NOMO-1 (cell line): ENCODE results near the gene SORBS2.

ENCODE experiments used
- DNase-seq, 2 experiments: peaks; one replicate each; lab custom pipeline; 2025; ENCODE audit not compliant: unreplicated experiment in 2 of 2; lab: John Stamatoyannopoulos, UW

The SORBS2 gene

DNA sequence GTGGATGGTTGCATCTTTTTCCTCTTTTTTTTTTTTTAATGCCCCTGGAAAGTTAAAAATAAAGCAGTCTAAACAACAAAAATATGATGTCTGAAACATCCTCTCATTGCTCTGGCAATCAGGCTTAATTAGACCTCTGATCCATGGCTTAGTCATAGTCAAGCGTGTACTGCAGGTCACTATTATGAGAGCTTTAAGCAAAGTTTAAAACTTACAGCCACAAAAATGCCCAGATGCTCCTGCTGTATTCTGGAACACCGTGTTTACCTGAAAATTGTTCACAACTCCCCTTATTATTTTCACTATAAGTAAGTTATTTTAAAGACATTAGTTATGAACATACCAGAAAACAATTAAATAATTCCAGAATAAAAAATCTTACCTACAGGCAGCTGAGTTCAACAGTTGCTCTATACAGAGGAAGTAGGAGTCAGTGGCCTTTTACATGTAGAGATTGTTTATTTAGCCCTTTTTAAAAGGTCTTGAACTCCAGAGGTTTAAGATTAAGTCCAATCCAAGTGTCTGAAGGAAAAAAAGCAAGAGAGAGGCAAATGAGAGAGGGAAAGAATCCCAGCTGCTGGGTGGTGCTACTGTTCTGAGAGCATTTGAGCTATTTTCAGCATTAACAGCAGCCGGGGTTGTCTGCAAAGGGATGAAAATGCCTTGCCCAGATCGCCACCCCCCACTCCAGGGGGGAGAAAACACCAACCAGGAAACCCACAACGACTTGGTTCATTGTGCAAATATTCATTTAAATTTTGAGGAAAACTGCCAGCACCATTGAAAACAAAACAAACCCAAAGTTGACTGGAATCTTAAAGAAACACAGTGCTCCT is 36.9 kb downstream of the SORBS2 start:
- no peak for DNase-seq

DNA sequence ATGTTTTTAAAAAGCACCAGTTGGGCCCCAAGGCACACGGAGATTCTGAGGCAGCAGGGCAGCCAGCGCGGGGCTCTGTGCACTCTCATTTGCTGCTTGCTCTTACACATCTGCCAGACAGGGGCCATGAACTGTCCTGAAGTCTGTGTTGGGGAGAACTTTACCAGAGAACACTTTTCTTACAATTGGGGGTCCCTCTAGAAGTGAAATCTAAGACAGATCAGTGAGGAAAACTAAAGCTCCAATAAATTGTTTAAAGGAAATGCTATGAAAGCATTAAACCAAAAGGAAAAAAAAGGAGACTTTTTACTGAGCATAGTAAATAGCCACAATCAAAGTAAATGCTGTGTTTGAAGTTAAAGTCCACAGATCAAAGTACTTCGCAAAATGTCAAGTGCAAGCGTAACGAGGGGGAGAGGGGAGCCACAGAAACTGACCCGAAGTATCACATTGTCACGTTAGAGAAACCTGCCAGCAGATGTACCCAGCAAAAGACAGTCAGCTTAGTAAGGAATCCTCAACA is 37.8 kb downstream of the SORBS2 start:
- DNase-seq, result no peak

DNA sequence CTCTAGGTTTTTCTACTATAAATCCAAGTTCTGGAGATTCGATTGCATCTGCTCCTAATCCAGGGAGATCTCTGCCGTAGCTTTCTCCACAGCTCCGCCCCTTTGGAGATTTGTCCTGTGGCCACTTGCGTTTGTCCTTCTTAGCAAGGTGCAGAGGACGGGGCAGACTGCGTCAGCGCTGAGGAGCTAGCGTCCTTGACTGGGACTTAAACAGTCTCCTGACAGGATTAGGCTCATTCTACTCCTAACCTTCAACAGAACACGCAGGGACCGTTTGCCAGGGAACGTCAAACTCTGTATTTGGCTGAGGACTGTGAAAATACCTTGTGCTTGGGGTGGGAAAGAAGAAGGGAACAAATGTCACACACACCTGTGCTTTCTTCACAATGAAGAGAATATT is 38.6 kb downstream of the SORBS2 start:
- no peak for DNase-seq

DNA sequence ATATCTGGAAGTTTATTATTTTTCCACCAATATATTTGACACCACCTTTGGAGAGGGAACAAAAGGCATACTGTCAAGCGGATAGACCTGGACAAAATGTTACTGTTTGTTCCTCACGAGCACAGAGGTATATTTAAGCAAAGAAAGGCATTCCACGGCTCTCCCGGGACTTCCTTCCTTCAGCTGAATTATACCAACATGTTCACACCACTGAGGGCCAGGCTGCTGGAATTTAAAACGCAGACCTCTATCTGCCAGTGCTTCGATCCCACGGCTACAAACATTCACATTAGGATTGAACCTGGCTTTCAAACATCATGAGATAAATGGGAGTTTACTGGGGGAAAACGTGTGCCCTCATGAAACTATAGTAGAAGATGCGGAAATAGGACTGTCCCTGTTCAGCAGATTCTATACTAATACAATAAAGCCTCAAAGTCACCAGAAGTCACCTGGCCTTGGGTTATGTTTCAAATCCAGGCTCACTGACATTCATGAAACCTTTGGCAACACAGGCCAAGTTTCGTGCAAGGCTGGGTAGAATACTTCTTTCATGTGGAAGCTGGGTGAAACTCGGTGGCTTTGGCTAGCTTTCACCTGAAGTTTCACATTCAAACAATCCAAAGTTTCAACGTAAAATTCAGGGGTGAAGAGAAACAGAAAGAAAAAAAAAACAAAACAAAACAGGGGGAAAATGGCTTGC is 39.5 kb downstream of the SORBS2 start:
- no peak for DNase-seq

DNA sequence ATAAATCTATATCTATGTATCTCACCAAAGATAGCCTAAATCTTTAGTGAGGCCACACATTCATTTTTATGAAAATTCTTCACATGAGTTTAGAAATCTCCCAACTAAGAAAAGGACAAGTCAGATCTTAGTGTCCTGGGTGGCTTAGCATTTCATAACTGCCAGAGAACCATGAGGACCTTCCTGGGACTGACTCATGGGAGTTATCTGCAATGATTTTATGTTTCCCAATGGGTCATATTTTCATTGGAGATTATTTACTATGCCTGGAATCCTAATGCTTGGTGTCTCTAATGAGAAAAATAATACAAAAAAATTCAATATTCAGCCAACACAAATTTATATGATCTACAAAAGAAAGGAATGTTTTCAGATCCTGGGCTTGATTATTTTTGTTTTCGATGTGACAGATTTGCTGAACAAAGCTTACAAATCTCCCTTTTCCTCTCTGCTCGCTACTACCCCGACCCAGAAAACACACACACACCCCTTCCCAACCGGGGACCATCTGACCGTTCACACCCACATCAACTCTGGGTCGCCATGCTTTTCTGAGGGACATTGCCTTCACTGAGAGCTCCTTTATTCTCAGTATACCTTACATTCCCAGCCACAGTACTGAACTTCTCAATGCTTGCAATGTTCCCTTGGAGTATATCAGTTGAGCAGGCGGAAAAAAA is 40.1 kb downstream of the SORBS2 start:
- no peak for DNase-seq

DNA sequence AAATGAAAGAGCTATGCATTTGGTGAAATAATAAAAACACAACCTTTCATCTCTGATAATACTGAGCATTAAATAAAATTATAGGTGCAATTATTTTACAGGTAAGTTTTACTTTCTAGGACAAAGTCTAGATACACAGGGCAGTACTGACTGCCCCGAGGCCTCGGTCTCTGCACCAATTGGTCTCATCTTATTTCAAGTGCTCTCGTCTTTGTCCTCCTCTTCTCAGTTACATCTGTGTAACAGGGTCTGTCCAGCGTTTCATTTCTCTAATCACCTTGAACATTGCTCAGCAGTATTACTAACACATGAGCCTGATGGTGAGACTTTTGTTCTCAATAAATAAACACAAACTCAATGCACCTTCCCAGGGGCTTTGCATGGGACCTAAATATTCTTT is 44.5 kb downstream of the SORBS2 start:
- no peak for DNase-seq

DNA sequence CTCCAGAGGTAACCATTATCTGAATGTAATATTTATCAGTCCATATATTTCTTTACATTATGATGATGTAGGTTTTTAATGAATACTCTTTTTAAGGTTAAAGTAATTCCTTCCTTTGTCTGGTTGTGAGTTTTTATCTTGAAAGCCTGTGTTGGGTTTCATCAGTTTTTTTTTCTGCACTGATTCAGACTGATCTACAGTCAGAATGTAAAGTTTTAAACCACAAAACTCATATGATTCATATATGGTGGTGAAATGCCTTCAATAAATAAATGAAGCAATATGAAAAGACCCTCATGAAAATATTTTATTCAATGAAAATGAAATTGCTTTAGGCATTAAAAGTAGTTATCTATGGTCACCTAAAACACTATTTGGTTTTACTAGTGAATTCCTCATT is 47.1 kb downstream of the SORBS2 start:
- DNase-seq, result no peak

DNA sequence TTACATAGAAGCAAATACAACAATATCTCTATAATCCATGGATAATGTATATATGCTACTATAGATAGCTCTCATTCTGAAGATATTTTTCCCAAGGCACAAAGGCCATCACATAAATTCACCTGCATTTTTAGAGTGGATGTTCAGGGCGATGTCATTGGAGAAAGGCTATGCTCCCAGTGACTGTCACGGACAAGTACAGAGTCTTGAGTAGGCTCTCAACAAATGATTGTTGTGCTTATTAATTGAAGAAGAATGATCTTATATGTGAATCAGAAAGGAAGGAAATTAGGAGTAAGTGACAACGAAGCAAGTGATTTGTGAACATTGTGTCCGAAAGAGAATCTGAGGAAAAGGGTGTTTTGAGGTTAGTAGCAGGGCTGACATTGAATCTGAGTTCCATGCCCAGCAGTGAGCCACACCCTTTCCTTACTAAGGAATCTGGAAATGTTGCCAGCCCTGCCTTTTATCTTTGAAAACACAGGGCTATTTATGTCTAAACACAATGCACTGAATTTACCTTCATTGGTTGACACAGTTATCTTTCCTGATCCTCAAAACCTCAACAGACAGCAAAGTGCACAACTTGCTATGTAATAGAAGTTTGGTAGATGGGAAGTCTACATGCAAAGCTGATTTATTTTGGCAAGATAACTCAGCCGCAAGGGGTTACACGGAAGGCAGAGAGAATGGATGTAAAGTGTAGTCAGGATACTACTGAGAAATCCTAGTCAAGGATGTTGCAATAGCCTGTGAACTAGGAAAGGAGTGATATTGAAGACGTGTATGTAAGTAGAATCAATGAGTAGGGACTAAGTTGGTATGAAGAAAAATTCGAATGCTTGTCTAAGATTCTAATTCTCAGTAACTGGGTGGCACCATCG is 50.4 kb downstream of the SORBS2 start:
- no peak for DNase-seq

DNA sequence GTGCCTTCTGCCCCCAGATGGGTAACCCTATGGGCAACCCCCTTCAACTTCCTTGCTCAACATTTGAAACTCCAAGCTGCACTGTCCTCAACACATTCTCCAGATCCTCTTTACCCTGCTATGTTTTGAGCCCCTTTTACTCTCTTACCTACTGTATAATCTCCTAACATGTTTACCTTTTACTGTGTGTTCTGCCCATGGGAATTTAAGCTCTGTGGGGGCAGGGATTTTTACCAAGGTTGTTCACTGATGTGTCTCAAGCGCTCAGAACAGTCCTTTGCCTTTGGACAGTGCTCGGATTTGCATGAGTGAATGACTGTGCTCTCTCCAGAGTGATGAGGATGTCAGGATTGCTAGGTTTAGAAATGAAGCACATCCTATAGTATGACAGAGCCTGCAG is 53.2 kb downstream of the SORBS2 start:
- DNase-seq, result no peak

DNA sequence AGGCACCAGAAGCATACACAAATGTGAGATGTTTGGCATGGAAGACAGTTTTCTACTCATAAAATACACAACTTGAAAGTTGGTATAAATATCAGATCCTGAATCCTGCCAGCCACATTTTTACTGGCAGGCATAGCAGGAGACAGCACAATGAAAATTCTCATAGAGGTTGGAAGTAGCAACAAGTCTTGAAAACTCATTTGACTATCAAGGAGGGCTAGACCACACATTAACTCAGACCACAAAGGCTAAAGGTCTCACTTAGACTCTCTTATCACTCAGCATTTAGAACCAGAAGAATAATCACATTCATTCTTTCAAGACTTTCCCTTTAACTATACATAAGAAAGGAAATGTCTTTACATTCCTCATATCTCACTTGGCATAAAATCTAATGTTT is 56.5 kb downstream of the SORBS2 start:
- DNase-seq, result no peak

DNA sequence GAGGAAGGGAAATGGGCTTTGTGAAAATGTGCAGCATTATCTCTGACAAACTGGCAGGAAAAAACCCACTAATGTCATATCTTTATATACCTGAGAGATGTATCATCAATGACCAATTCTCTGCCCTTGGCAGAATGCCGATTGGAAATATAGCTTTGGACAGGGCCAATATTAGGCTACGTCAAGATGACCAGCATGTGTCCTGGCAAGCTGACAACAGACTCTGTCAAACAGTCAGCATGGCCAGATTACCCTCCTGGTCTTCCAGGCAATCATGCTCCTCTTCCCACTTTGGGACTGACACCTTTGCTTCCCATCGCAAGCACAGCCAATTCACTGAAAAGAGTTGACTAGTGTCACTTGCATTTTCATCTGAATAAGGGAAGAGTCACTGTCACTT is 57.0 kb downstream of the SORBS2 start:
- DNase-seq, result no peak

DNA sequence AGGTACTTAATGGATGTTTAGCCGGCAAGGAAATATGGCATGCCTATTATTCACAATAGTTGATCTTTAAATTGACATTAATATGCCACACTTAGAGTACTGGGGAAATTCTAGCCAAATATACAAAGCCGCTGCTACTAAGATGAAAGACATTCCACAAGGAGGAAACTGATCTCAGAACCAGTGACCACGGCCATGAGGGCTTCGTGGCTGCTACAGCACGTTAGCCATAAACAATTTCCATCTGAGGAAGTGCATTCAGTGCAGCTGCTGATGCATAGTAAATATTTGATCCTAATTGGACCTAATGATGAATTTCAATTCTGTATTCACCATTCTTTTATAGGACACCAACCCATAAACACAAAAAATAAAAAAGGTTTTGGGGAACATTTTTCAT is 59.1 kb downstream of the SORBS2 start:
- DNase-seq, result no peak

DNA sequence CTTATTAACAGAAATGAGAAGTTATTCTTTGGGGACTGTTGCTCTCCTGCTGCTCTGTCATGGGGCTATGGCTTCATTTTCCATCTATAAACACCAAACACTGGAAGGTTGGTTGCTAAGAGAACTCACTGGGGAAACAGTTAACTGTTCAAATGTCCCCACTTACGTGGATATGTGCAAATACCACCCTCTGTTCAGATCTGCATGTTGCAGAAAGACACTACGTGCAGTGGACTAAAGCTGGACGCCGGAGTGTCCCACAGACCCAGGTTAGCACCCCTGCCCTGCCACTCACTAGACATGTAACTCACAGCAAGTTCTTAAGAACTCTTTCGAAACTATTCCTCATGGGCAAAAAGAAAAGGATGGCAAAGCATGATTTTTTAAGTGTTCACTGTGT is 62.1 kb downstream of the SORBS2 start:
- no peak for DNase-seq

DNA sequence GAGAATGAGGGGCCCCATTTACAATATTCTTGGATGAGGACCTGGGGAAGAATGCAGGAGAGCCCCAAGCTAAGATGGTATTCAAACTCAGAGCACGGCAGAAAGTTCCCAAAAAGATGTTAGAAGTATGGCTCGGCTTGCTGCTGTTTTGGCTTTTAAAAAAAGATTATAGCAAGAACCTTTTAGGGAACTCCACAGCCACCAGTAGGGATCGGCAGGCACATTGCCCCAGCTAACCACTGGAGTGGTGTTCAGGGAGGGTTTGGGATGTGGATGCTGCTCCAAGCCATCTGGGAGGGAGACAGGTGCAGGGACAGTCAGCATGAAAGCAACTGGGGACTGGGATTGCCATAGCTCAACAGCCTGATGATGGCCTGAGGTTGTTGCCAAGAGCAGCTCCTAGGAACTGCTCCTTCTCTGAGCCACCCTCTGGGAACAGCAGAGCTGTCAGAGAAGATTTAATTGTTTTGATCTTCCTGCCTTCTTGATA is 63.0 kb downstream of the SORBS2 start:
- no peak for DNase-seq

DNA sequence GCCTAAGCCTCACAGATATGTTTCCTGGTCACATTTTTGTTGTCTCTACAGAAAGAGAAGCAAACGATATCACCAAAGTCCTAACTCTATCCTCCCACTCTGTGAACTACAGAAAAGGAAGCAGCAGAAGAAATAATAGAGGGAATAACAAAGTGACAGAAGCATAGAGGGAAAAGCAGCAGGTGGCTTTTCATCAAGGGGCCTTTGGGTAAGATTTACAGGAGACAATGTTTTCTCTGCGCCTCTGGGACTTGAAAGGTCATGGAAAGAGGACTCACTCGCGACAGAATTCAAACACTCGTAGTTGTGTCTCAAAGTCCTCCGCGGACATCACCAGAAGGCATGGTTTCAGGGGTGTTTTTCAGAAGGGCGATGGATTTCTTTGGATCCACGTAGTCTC is 66.1 kb downstream of the SORBS2 start:
- DNase-seq, result no peak

DNA sequence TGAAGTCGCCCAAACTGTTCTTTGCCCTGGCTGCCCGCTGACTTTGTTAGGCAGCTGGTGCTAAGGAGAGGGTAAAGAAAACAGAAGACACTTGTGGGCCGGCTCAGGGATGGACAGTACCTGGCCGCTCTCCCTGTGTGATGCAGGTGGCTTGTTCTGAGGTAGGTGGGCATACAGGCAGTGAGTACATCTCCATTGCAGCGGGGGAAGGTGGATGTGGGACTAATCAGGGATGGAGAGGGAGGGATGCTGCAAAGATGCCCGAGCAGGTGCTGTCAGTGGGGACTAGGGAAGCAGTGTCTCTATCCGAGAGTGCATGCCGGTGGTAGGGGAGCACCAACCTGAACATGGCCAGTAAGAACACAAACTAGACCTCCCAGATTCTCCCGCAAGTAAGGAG is 67.0 kb downstream of the SORBS2 start:
- DNase-seq, result no peak

DNA sequence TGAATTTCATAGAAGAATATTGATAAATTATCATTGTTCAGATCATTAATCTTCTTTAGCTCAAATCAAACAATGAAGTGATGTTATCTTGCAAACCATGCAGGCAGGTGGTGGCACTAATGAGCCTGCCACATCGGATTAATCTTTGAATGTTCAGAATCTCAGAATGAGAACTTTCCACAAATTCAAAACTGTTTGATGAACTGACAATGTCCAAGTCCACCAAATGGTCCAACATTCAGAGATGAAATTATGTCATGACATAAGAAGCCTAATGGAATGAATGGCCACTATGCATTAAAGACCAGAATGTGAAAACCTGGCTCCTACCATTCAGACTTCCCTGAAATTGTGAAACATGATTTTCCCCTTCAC is 67.5 kb downstream of the SORBS2 start:
- DNase-seq, result no peak

DNA sequence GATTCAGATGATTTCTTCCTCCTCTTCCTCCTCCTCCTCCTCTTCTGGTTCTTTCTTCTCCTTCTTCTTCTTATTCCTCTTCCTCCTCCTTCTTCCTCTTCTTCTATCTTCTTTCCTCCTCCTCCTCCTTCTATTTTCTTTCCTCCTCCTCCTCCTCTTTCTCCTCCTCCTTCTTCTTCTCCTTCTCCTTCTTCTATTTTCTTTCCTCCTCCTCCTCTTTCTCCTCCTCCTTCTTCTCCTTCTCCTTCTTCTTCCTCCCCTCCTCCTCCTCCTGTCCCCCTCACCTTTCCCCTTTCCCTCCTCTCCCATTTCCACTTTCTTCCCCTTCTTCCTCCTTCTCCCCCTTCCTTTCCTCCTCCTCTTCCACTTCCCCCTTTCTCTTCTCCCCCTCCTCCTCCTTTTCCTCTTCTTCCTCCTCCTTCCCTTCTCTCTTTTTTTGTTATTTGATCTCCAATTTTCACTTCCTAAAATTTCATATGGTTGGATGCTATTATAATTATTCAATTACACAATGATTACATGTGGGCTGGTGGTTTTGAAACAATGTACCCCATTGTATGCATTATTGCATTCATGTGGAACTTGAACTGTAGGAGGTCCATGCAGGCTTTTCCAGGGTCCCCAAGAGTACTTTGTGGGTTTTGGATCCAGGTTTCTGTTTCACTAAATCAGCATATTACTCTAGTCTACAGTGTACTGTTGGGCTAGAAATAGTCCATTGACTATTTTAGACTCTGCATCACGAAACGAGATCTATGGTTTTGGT is 68.1 kb downstream of the SORBS2 start:
- DNase-seq, result peak; percentile 12 to 54

DNA sequence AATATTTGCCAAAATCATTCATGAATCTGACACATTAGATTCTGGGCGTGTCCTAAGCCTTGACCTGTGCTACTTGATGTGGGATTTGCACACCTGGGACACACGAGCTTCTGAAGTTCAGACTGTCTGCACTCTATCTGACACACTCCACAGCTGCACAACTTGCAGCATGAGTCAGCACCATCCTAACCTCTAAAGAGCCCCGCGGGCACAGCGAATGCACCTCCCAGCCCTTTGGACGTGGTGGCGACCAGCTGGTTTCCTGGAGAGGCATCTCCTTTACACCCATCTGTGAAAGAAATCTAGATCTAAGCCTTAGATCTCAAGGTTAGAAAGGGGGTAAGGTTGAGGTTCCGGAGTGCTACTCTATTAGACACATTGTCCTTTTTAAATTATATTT is 69.2 kb downstream of the SORBS2 start:
- DNase-seq, result no peak

DNA sequence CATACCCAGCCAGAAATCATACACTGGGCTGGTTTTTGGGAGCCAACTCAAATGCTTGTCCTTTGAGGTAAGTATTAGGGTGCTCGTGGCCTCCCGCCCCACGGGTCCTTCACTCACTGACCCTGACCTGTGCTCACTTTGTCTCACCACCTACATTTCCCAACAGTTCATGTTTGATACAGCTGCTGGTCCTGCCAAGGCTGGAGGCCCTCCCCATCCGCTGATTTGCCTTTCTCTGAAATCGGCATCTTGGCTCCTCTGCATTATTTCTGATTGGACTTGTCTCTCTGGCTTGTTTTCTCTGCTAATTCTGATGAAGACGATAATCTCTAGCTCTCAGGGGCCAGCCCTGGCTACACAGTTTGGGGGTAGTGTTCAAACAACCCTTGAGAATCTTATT is 70.2 kb downstream of the SORBS2 start:
- no peak for DNase-seq
